ENCODE data around the gene STMN1.

Gene STMN1

DNA sequence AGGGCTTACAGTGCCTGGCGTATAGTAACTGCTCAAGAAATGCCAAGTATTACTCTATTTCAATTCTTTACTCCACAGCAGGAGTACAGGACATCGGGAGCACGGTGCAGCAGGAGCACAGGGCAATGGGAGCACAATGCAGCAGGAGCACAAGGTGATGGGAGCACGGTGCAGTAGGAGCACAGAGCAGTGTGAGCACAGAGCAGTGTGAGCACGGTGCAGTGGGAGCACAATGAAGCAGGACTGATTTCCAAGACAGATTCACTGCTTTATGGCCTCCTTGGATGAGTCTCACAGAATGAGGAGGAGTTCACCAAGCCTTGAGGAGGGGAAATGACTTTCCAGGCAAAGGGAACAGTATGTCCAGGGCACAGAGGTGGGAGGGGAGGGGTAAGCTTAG lies 25.7 kb downstream of the STMN1 start:
- H3K27me3 ChIP-seq (ENCODE audit: control insufficient read depth, insufficient read depth, low read length): no peaks in the 10 kb centered on the region
- H3K27ac ChIP-seq (ENCODE audit: low read depth, low read length): no peak overlapping the region
- H3K4me3 ChIP-seq (ENCODE audit: low read length): no peak overlapping the region
- no peak overlapping the region for H3K9ac ChIP-seq (ENCODE audit: low read length)
- no peaks in the 10 kb centered on the region for H3K4me1 ChIP-seq (ENCODE audit: control insufficient read depth, insufficient read depth, low read length)
- H3K36me3 ChIP-seq (ENCODE audit: control insufficient read depth, insufficient read depth, low read length): no peaks in the 10 kb centered on the region

DNA sequence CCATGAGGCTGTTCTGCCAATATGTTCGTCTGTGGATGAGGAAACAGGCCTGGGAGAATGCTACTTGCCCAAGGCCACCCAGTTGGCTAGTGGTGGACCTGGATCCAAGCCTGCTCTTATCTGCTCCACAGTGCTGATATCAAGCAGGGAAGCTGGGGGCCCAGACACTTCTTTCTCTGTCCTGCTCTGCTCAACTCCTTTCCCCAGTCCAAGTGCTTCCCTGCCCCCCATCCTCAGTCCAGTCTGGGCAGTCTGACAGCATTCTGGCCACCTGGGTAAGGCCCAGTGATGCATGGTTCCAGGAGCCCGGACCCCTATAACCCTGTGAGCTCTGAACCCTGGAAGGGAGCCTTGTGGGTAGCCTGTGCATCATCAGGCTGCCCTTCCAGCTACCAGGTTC lies 26.5 kb downstream of the STMN1 start:
- H3K4me3 ChIP-seq (ENCODE audit: low read length): no peak overlapping the region
- peaks cover 2% of the 10 kb centered on the region for H3K4me1 ChIP-seq (ENCODE audit: control insufficient read depth, insufficient read depth, low read length)
- no peak overlapping the region for H3K27ac ChIP-seq (ENCODE audit: low read depth, low read length)
- H3K27me3 ChIP-seq (ENCODE audit: control insufficient read depth, insufficient read depth, low read length): no peaks in the 10 kb centered on the region
- H3K9ac ChIP-seq (ENCODE audit: low read length): no peak overlapping the region
- no peaks in the 10 kb centered on the region for H3K36me3 ChIP-seq (ENCODE audit: control insufficient read depth, insufficient read depth, low read length)

DNA sequence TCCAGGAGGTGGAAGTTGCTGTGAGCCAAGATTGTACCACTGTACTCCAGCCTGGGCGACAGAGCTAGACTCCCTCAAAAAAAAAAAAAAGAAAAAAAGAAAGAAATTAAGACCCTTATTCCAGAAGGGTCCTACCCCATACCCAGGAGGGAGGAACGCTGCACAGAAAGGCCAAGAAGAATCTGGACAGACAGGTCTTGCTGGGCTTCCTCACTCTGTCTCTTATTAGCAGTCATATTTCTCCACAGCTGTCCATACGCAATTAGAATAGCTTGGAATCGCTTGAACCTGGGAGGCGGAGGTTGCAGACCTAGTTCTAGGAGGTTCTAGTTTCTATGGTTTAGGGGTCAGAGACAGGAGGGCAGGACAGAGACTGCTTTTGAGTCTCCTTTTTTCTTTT lies 27.5 kb downstream of the STMN1 start:
- peaks cover 6% of the 10 kb centered on the region for H3K4me1 ChIP-seq (ENCODE audit: control insufficient read depth, insufficient read depth, low read length)
- no peak overlapping the region for H3K4me3 ChIP-seq (ENCODE audit: low read length)
- no peaks in the 10 kb centered on the region for H3K36me3 ChIP-seq (ENCODE audit: control insufficient read depth, insufficient read depth, low read length)
- H3K27ac ChIP-seq (ENCODE audit: low read depth, low read length): no peak overlapping the region
- H3K27me3 ChIP-seq (ENCODE audit: control insufficient read depth, insufficient read depth, low read length): no peaks in the 10 kb centered on the region
- H3K9ac ChIP-seq (ENCODE audit: low read length): no peak overlapping the region

DNA sequence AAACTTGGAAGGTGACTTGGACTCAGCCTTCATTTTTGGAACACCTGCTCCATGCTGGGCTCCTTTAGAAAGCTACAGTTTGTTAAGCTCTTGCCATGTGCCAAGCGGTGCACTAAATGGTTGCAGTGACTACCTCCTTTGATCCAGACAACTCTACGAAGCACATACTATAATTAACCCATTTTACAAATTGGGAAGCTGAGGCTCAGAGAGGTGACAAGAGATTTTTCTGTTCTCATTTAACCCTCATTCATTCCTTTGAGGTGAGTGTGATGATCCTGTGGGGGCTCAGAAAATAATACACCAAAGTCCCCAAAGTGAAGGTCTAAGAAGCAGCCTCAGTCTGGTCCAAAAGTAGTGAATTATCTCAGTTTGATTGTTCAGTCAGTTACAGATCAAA lies 29.1 kb downstream of the STMN1 start:
- H3K27me3 ChIP-seq (ENCODE audit: control insufficient read depth, insufficient read depth, low read length): no peaks in the 10 kb centered on the region
- peaks cover 6% of the 10 kb centered on the region for H3K4me1 ChIP-seq (ENCODE audit: control insufficient read depth, insufficient read depth, low read length)
- H3K9ac ChIP-seq (ENCODE audit: low read length): no peak overlapping the region
- H3K4me3 ChIP-seq (ENCODE audit: low read length): no peak overlapping the region
- no peaks in the 10 kb centered on the region for H3K36me3 ChIP-seq (ENCODE audit: control insufficient read depth, insufficient read depth, low read length)
- no peak overlapping the region for H3K27ac ChIP-seq (ENCODE audit: low read depth, low read length)

DNA sequence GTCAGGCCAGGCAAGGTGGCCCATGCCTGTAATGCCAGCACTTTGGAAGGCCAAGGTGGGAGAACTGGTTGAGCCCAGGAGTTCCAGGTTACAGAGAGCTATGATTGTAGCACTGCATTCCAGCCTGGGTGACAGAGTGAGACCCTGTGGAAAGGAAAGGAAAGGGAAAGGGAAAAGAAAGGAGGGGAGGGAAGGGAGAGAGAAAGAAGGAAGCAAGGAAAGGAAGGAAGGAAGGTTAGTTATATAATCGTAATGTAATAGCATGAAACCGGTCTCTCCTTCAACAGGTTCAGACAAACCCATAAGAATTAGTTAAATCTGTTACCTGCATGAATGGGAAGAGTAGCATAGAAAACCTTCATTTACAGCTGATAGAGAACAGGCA lies 29.5 kb downstream of the STMN1 start:
- no peak overlapping the region for H3K9ac ChIP-seq (ENCODE audit: low read length)
- H3K36me3 ChIP-seq (ENCODE audit: control insufficient read depth, insufficient read depth, low read length): no peaks in the 10 kb centered on the region
- H3K4me3 ChIP-seq (ENCODE audit: low read length): no peak overlapping the region
- H3K27ac ChIP-seq (ENCODE audit: low read depth, low read length): no peak overlapping the region
- no peaks in the 10 kb centered on the region for H3K27me3 ChIP-seq (ENCODE audit: control insufficient read depth, insufficient read depth, low read length)
- peaks cover 6% of the 10 kb centered on the region for H3K4me1 ChIP-seq (ENCODE audit: control insufficient read depth, insufficient read depth, low read length)

DNA sequence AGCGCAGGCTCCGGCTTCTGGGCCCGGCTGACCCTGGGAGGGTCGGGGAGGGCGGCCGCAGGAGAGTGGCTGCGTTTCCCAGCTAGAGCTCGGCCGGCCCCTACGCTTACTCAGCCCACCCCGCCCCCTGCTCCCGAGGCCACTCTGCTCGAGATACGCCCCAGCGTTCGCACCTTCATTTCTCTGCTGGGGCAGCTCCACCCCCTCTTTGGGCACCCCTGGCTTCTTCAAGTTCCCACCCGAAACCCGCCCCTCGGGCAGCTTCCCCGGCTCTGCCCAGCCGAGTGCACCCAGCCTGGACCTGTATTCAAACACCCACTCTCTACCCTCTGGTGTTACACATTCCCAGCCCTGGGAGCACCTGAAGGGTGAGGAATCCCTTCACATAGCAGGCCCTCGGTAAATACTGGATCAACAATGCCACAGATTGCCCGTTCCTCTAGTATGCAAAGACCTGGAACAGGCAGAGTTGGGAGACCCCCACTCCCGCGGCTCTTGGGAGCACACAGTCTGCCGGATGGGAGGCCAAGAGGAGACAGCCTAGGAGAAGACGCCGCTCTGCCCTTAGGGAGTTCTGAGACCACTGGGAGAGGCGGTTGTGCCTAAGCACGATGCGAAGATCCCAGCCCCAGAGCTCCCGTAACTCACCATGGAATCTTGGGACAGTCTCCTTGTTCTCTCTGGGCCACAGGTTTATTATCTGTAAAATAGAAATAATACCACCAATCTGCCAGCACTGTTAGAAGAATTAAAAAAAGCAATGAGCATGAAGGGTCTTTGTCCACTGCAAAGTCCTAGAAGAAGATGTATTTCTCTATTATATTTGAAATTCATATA lies 30.1 kb downstream of the STMN1 start:
- peaks cover 6% of the 10 kb centered on the region for H3K4me1 ChIP-seq (ENCODE audit: control insufficient read depth, insufficient read depth, low read length)
- peak overlapping the region; percentile 79 for H3K27ac ChIP-seq (ENCODE audit: low read depth, low read length)
- H3K36me3 ChIP-seq (ENCODE audit: control insufficient read depth, insufficient read depth, low read length): no peaks in the 10 kb centered on the region
- H3K4me3 ChIP-seq (ENCODE audit: low read length): peak overlapping the region; percentile 78
- H3K27me3 ChIP-seq (ENCODE audit: control insufficient read depth, insufficient read depth, low read length): no peaks in the 10 kb centered on the region
- H3K9ac ChIP-seq (ENCODE audit: low read length): no peak overlapping the region

DNA sequence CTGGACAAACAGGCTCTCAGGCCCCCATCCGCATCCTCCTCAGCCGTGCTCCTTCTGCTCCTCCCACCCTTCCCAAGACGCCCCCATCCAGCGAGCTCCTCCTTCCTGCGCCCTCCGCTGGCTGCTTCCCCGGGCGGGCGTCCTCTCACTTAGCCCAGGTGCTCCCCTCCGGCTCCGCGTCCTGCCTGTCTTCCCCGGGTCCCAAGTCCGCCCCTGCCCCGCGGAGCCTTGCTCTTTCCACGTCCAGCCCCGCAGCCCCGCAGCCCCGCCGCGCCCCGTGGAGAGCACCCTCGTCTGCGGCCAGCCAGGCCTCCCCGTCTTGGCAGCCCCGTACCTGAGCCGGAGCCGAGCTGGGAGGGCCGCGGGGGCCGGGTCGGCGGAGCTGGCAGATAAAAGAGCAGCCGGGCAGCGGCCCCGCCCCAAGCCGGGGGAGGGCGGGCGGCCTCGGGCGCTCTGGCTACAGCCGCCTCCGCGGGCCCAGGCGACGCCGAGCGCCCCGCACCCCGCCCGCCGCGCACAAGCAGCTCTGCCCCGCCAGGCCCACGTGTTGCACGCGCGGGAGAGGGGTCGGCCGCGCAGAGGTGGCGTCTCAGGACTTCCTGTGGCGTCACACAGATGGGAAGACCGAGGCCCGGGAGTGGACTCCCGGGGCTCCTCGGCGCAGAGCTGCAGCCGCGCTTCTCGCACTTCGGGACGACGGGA lies 30.9 kb downstream of the STMN1 start, which contains the start of gene PAQR7:
Gene PAQR7 (minus strand): TSS at position 555 of the 702 bp plus-strand sequence. CDS start 11,869 bp downstream, outside the sequence.
- peak within 1 kb of the TSS; percentile 78 for H3K4me3 ChIP-seq (ENCODE audit: low read length)
- H3K36me3 ChIP-seq (ENCODE audit: control insufficient read depth, insufficient read depth, low read length): no peaks in the 10 kb centered on the region
- peaks cover 6% of the 10 kb centered on the region for H3K4me1 ChIP-seq (ENCODE audit: control insufficient read depth, insufficient read depth, low read length)
- H3K27me3 ChIP-seq (ENCODE audit: control insufficient read depth, insufficient read depth, low read length): no peaks in the 10 kb centered on the region
- H3K9ac ChIP-seq (ENCODE audit: low read length): peak within 1 kb of the TSS; percentile 57
- peak within 1 kb of the TSS; percentile 79 for H3K27ac ChIP-seq (ENCODE audit: low read depth, low read length)

DNA sequence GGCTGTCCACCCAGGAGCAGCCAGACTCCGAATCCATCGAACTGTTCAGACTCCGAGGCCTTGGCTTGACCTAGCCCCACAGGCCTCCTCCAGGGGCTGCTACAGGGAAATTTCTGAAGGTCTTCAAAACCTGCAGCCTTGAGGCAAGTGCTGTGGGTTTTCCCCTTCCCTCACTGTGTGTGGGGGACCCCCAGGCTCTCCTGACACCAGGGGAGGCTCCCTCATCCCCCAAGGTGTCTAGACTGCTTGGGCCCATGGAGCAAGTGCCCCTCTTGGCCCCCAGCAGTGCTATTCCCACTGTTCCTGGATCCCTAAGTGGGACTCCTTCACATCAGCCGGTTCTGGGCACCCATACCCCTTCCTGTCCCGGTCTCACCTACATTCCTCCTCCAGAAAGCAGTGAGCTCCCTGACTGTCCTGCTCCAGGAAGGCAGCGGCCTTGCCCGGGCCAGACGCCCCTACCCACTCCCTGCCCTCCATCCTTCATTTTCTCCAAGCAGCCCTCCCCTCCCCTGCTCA lies 31.5 kb downstream of the STMN1 start:
- peak overlapping the region; percentile 57 for H3K9ac ChIP-seq (ENCODE audit: low read length)
- peak overlapping the region; percentile 78 for H3K4me3 ChIP-seq (ENCODE audit: low read length)
- H3K4me1 ChIP-seq (ENCODE audit: control insufficient read depth, insufficient read depth, low read length): peaks cover 6% of the 10 kb centered on the region
- H3K36me3 ChIP-seq (ENCODE audit: control insufficient read depth, insufficient read depth, low read length): no peaks in the 10 kb centered on the region
- H3K27me3 ChIP-seq (ENCODE audit: control insufficient read depth, insufficient read depth, low read length): no peaks in the 10 kb centered on the region
- peak overlapping the region; percentile 79 for H3K27ac ChIP-seq (ENCODE audit: low read depth, low read length)

DNA sequence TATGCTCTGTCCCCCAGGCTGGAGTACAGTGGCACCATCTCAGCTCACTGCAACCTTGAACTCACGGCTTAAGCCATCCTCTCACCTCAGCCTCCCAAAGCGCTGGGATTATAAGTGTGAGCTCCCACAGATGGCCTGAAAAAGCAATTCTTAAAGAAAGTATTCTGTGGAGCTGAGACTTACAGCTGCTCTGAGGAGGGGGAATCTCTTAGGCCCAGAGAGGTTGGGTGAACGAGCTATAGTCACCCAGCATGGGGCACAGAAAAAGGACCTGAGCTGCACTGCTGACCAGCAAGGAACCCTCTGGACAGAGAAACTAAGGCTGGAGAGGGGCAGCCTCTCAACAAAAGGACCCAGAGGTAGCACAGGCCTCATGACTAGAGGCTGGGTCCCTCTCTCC lies 32.0 kb downstream of the STMN1 start:
- Histone ChIP-seq H3K4me1 (ENCODE audit: control insufficient read depth, insufficient read depth, low read length) (peaks cover 6% of the 10 kb centered on the region), H3K4me3 (ENCODE audit: low read length) (peak overlapping the region; percentile 78), H3K36me3 (ENCODE audit: control insufficient read depth, insufficient read depth, low read length) (no peaks in the 10 kb centered on the region), H3K9ac (ENCODE audit: low read length) (no peak overlapping the region), H3K27me3 (ENCODE audit: control insufficient read depth, insufficient read depth, low read length) (no peaks in the 10 kb centered on the region), H3K27ac (ENCODE audit: low read depth, low read length) (no peak overlapping the region)

DNA sequence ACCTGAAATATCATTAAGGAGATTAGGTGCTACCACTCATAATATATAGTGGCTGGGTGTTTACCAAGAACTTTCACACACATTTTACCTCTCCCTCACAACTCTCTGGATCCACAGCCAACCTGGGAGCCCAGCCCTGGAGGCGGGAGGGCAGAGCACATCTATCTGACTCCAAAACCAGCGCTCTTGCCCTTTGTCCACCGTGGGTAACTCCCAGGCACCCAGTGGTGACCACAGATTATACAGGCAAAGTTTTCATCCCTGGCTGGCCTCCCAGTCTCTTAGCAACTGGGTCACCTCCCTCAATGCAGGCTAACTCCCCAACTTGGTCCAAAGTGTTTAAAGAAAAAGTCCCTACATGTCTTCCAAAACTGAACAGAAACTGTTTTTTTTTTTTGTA lies 33.1 kb downstream of the STMN1 start:
- no peak overlapping the region for H3K27ac ChIP-seq (ENCODE audit: low read depth, low read length)
- H3K36me3 ChIP-seq (ENCODE audit: control insufficient read depth, insufficient read depth, low read length): no peaks in the 10 kb centered on the region
- peaks cover 6% of the 10 kb centered on the region for H3K4me1 ChIP-seq (ENCODE audit: control insufficient read depth, insufficient read depth, low read length)

DNA sequence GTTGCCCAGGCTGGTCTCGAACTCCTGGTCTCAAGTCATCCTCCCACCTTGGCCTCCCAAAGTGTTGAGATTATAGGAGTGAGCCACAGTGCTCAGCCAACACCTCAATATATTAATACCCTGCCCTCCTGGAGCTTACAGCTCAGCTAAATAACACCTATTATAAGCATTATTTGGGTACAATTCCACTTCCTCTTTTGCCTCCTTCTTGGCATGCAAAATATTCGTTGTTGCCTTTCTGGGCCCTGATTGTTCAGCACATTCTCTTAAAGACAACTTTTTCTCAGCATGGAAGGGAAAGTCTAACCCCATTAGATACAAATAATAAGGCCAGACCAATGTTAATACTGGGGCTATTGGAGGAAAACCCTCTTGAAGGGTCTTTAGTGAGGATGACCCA lies 33.5 kb downstream of the STMN1 start:
- Histone ChIP-seq H3K36me3 (ENCODE audit: control insufficient read depth, insufficient read depth, low read length) (no peaks in the 10 kb centered on the region), H3K4me3 (ENCODE audit: low read length) (no peak overlapping the region), H3K9ac (ENCODE audit: low read length) (no peak overlapping the region), H3K27ac (ENCODE audit: low read depth, low read length) (no peak overlapping the region), H3K4me1 (ENCODE audit: control insufficient read depth, insufficient read depth, low read length) (peaks cover 6% of the 10 kb centered on the region), H3K27me3 (ENCODE audit: control insufficient read depth, insufficient read depth, low read length) (no peaks in the 10 kb centered on the region)

More for the DNA sequence above, 33.1 kb downstream of the STMN1 start:
- no peak overlapping the region for H3K4me3 ChIP-seq (ENCODE audit: low read length)
- H3K27me3 ChIP-seq (ENCODE audit: control insufficient read depth, insufficient read depth, low read length): no peaks in the 10 kb centered on the region
- no peak overlapping the region for H3K9ac ChIP-seq (ENCODE audit: low read length)

DNA sequence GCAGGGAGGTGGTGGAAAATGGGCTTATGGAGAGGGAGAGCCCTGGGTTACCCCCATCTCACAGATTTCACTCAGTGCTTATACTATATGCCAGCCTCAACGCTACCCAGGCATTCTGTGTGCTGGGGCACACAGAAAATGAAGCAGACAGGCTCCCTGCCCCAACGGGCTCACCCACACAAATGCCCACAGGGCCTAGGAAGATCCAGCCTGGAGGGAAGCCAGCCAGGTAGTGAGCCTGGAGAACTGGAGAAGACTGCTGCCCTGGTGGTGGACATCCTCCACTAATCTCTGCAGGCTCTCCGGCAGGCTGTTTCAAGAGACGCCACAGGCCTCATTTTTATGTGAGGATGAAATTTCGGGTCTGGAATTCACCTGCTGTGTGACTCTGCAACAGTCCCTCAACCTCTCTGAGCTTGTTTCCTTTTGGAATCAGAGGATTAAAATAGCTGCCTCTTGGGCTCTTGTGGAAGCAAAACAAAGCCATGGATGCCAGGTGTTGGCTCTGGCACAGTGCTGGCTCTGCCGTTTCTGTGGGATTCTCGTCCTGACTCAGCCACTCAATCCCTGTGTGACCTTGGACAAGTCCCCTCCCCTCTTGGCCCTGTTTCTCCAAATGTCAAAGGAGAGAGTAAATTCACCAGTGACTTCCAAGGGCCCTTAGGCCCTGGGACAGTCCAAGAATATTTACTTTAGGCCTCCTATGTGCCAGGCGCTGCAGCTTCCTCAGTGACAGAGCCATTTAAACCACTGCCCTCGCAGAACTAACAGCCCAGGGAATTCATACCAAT lies 34.3 kb downstream of the STMN1 start:
- no peak overlapping the region for H3K9ac ChIP-seq (ENCODE audit: low read length)
- H3K36me3 ChIP-seq (ENCODE audit: control insufficient read depth, insufficient read depth, low read length): no peaks in the 10 kb centered on the region
- H3K27me3 ChIP-seq (ENCODE audit: control insufficient read depth, insufficient read depth, low read length): no peaks in the 10 kb centered on the region
- peaks cover 6% of the 10 kb centered on the region for H3K4me1 ChIP-seq (ENCODE audit: control insufficient read depth, insufficient read depth, low read length)
- H3K27ac ChIP-seq (ENCODE audit: low read depth, low read length): no peak overlapping the region
- H3K4me3 ChIP-seq (ENCODE audit: low read length): no peak overlapping the region
